ENCODE data around the gene ITIH3.

DNA sequence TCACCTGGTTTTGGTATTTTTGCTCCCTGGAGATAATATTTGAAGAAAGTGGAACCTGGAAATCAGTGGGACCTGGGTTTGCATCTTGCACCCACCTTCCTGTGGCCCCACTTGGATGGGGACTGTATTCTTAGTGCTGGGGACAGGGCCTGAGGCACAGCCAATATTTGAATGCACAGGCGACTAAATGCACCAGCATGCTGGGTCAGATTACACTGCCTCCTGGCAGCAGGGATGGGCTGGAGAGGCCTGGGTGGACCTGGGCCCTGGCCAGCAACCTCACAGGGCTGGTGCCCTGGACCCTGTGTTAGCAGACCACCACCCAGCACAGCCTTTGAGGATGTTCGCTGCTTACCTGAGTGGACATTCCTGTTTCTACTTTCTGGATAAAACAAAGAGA lies 25.3 kb downstream of the ITIH3 start:
- no peak for TF ChIP-seq CTCF (IDR thresholded peaks at IDR 0.05)
- TF ChIP-seq EP300 (IDR thresholded peaks at IDR 0.05) = no peak
- no peak for TF ChIP-seq POLR2A (IDR thresholded peaks at IDR 0.05; ENCODE audit: low read depth)
- TF ChIP-seq POLR2AphosphoS5 (IDR thresholded peaks at IDR 0.05) = no peak

Measured in esophagus muscularis mucosa (tissue), 4 donors.